Measurements from ENCODE around the gene CEP112. TPM values are rescaled to one million over a fixed set of nuclear protein-coding genes. Genes with fewer than 3 reads are reported as not detected.

Gene CEP112
- total RNA-seq, 4 donors from 2014 or later = 18.9 to 51.8 (median 29.6) TPM

DNA sequence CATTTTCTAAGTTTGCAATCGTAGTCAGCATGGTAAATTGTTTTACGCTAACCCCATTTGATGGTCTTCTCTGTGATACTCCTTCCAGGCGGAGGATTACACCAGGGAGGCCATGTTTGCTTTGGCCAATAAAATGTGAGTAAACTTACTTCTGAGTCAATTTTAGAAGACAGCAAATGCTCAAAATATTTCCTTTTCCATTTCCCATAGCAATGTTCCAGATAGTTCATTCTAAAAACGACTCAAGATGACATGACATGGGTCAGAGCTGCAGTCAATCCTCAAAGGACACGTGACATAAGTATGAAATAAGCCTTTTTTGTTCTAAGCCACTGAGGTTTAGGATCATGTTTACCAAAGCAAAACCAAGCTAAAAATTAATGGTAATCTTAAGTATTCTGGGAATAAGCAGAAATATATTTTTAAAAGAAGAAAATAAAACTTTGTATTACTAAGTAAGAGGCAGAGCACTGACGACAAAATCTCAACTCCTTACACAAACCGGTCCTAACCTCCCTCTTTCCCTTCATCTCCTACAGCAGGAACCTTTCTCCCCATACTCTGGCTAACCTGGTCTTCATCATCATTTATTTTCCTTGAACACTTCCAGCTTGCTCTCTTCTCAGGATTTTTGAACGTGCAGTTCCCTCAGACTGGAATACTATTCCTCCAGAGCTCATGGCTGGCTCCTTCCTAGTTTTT, 266.2 kb downstream of the CEP112 start:
- TF ChIP-seq CTCF (IDR thresholded peaks at IDR 0.05; ENCODE audit: low read depth) = no peak

GRCh38 chr17:65920996-65921395, 270.9 kb downstream of the CEP112 start:
- TF ChIP-seq CTCF (IDR thresholded peaks at IDR 0.05; ENCODE audit: low read depth) = no peak

DNA sequence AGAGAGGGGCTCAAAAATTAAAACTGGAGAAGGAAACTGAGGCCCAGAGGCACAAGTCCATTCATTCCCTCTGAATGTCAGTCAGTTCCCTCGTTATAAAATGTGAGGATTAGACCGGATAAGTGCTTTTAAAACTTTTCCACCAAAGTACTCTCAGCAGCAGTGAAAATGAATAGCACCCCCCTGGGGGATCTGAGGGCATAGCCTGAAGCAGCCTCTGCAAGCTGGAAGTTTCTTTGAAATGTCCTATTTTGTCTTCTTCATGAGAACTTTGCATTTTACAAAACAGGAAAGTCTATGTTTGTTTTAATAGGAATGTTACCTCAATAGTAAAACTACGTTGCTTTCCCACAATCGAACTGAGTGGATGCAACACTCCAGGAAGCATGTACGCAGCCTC, 273.0 kb downstream of the CEP112 start:
- no peak for TF ChIP-seq CTCF (IDR thresholded peaks at IDR 0.05; ENCODE audit: low read depth)

DNA sequence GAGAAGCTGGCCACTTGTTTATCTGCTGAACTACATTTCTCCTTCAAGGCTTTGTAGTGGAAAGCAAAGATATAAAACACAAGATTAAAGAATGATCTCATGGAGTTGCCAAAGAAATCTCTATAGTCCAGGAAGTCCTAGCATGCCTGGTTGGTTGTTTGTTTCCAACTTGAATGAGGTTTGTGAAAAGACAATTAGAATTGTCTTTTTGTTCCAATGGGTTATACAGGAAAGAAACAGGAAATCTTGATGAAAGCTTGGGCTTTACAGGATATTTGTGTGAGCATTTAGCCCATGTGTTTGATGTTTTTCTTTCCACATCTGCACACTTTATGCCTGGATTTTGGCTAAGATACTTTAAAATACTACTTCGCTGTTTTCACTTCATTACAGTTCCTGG, 273.4 kb downstream of the CEP112 start:
- TF ChIP-seq CTCF (IDR thresholded peaks at IDR 0.05; ENCODE audit: low read depth) = no peak

- no peak for TF ChIP-seq CTCF (IDR thresholded peaks at IDR 0.05; ENCODE audit: low read depth)
Observed at GRCh38 chr17:65917560-65917959, 274.4 kb downstream of the CEP112 start.

GRCh38 chr17:65916425-65916824, 275.5 kb downstream of the CEP112 start:
- TF ChIP-seq CTCF (IDR thresholded peaks at IDR 0.05; ENCODE audit: low read depth) = no peak

DNA sequence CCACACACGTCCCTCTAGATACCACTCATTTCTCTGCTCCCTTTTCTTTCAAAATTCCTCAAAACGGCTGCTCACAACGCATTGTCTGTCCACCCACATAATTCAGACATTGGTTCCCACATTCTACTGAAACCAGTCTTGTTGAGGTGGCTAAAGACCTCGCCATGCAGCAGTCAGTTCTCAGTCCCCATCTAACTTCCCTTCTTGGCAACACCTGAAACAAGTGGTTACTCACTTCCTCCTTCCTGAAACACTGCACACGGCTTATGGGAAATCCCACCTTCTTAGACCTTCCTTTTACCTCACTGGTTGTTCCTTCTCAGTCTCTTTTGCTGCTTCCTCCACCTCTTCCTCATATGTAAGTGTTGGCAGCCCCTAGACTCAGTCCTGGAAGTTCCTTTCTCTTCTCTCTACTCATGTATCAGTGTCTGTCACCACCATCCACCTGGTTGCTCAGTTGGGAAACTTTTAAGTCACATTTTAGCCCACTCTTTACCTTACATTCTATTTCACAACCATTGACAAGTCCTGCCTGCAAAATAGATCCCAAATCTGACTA, 277.1 kb downstream of the CEP112 start:
- TF ChIP-seq CTCF (IDR thresholded peaks at IDR 0.05; ENCODE audit: low read depth) = no peak
